Endometrium (tissue), 2 donors: ENCODE measurements around the gene SH3BGRL2.
"Not testable (repeated sequence)": the region's sequence is repeated elsewhere in the genome, so short reads cannot be mapped to it uniquely, and the experiment has no call there.

Experiments
- FAIRE-seq: peaks from 2 replicates; lab custom pipeline; 2012; peaks lifted over from hg19 to GRCh38; lab: Jason Lieb, UNC
- donor health status: control.
- donor health status: control.

The SH3BGRL2 gene

GRCh38 chr6:79745282-79745681 is 114.2 kb downstream of the SH3BGRL2 start:
- peak; percentile 45 for FAIRE-seq

GRCh38 chr6:79746325-79746724 is 115.2 kb downstream of the SH3BGRL2 start:
- FAIRE-seq = not testable (repeated sequence)

- no peak for FAIRE-seq
Measured at GRCh38 chr6:79750806-79751205, 119.7 kb downstream of the SH3BGRL2 start.
